Measurements from ENCODE around the gene EFNA1. TPM values are rescaled to one million over a fixed set of nuclear protein-coding genes. Genes with fewer than 3 reads are reported as not detected.

Gene EFNA1
- total and polyA plus RNA-seq, 2 of the 13 experiments (the other 11 are each of a cell fraction or from before 2014, with no cell fraction given) = 81.8 to 874 TPM

DNA sequence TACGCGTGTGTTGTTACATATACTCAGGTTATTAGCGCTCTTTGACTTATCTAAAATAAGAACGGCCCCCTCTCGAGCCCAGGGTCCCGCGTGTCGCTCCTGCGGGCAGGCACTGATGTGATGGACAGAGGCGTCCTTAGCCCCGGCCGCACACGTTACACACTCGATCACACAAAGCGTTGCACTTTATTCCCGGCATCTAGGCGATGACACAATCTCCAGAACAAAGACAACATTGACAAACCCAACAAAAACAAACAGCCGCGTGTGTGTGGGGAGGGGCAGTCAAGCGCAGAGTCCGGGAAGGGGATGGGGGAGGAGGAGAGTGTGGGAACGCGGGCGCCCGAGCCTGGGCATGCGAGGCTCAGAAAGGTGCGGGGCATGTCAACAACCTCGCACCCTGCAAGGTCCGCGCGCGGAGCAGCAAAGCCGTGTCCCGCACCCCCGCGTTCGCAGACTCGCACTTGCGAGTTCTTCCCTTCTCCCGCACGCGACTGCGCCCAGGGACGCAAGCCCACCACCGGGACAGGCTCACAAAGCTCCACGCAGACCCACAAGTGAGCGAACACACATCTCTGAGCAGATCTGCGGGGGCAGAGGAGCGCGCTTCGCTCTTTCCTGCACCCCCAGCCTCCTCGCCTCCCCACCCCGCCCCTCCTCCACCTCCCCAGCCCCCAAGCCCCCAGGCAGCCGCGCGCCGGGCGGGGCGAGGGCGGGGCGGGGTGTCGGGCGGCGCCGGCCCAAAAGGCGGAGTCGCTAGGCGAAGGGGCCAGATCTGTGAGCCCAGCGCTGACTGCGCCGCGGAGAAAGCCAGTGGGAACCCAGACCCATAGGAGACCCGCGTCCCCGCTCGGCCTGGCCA is at the start of gene EFNA1 (continued):
- TF ChIP-seq, protein P1, sequence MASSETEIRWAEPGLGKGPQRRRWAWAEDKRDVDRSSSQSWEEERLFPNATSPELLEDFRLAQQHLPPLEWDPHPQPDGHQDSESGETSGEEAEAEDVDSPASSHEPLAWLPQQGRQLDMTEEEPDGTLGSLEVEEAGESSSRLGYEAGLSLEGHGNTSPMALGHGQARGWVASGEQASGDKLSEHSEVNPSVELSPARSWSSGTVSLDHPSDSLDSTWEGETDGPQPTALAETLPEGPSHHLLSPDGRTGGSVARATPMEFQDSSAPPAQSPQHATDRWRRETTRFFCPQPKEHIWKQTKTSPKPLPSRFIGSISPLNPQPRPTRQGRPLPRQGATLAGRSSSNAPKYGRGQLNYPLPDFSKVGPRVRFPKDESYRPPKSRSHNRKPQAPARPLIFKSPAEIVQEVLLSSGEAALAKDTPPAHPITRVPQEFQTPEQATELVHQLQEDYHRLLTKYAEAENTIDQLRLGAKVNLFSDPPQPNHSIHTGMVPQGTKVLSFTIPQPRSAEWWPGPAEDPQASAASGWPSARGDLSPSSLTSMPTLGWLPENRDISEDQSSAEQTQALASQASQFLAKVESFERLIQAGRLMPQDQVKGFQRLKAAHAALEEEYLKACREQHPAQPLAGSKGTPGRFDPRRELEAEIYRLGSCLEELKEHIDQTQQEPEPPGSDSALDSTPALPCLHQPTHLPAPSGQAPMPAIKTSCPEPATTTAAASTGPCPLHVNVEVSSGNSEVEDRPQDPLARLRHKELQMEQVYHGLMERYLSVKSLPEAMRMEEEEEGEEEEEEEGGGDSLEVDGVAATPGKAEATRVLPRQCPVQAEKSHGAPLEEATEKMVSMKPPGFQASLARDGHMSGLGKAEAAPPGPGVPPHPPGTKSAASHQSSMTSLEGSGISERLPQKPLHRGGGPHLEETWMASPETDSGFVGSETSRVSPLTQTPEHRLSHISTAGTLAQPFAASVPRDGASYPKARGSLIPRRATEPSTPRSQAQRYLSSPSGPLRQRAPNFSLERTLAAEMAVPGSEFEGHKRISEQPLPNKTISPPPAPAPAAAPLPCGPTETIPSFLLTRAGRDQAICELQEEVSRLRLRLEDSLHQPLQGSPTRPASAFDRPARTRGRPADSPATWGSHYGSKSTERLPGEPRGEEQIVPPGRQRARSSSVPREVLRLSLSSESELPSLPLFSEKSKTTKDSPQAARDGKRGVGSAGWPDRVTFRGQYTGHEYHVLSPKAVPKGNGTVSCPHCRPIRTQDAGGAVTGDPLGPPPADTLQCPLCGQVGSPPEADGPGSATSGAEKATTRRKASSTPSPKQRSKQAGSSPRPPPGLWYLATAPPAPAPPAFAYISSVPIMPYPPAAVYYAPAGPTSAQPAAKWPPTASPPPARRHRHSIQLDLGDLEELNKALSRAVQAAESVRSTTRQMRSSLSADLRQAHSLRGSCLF (CRISPR knock-in tag; IDR thresholded peaks at IDR 0.05; ENCODE audit: borderline replicate concordance) = no peak
- TF ChIP-seq, protein P2, sequence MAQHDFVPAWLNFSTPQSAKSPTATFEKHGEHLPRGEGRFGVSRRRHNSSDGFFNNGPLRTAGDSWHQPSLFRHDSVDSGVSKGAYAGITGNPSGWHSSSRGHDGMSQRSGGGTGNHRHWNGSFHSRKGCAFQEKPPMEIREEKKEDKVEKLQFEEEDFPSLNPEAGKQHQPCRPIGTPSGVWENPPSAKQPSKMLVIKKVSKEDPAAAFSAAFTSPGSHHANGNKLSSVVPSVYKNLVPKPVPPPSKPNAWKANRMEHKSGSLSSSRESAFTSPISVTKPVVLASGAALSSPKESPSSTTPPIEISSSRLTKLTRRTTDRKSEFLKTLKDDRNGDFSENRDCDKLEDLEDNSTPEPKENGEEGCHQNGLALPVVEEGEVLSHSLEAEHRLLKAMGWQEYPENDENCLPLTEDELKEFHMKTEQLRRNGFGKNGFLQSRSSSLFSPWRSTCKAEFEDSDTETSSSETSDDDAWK (CRISPR knock-in tag; IDR thresholded peaks at IDR 0.05) = no peak
- TF ChIP-seq CAMTA2 (CRISPR knock-in tag; IDR thresholded peaks at IDR 0.05; ENCODE audit: borderline replicate concordance) (no peak), CEBPB (IDR thresholded peaks at IDR 0.05; ENCODE audit: borderline replicate concordance, low read depth, low read length) (peak; percentile 98), ZNF598 (CRISPR knock-in tag; IDR thresholded peaks at IDR 0.05; ENCODE audit: borderline replicate concordance) (no peak), ZNF17 (CRISPR knock-in tag; IDR thresholded peaks at IDR 0.05) (no peak), ZNF766 (CRISPR knock-in tag; IDR thresholded peaks at IDR 0.05; ENCODE audit: borderline replicate concordance) (peak; percentile 15; the same call in 1 of the 2 replicates), EHMT2 (IDR thresholded peaks at IDR 0.05; ENCODE audit: borderline replicate concordance, low read depth, low read length) (no peak), ZFP37 (CRISPR knock-in tag; IDR thresholded peaks at IDR 0.05; ENCODE audit: borderline replicate concordance) (peak; percentile 61; the same call in 1 of the 2 replicates), ZNF230 (CRISPR knock-in tag; IDR thresholded peaks at IDR 0.05) (peak; percentile 43; the same call in 1 of the 2 replicates), CBX2 (IDR thresholded peaks at IDR 0.05; ENCODE audit: low read depth, low read length) (no peak), CBX2 (CRISPR knock-in tag; IDR thresholded peaks at IDR 0.05; ENCODE audit: low read depth) (no peak), AGO1 (IDR thresholded peaks at IDR 0.05; ENCODE audit: low read depth, low read length, poor library complexity, severe bottlenecking) (peak; percentile 68), RNF2 (conservative IDR thresholded peaks at IDR 0.05; ENCODE audit: low read depth) (0 out of 2 replicates have a peak, but pooled peaks have one; percentile 67)
- TF ChIP-seq, protein P3, sequence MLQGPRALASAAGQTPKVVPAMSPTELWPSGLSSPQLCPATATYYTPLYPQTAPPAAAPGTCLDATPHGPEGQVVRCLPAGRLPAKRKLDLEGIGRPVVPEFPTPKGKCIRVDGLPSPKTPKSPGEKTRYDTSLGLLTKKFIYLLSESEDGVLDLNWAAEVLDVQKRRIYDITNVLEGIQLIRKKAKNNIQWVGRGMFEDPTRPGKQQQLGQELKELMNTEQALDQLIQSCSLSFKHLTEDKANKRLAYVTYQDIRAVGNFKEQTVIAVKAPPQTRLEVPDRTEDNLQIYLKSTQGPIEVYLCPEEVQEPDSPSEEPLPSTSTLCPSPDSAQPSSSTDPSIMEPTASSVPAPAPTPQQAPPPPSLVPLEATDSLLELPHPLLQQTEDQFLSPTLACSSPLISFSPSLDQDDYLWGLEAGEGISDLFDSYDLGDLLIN (CRISPR knock-in tag; IDR thresholded peaks at IDR 0.05; ENCODE audit: borderline replicate concordance) = no peak
- TF ChIP-seq, protein P4, sequence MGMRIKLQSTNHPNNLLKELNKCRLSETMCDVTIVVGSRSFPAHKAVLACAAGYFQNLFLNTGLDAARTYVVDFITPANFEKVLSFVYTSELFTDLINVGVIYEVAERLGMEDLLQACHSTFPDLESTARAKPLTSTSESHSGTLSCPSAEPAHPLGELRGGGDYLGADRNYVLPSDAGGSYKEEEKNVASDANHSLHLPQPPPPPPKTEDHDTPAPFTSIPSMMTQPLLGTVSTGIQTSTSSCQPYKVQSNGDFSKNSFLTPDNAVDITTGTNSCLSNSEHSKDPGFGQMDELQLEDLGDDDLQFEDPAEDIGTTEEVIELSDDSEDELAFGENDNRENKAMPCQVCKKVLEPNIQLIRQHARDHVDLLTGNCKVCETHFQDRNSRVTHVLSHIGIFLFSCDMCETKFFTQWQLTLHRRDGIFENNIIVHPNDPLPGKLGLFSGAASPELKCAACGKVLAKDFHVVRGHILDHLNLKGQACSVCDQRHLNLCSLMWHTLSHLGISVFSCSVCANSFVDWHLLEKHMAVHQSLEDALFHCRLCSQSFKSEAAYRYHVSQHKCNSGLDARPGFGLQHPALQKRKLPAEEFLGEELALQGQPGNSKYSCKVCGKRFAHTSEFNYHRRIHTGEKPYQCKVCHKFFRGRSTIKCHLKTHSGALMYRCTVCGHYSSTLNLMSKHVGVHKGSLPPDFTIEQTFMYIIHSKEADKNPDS (CRISPR knock-in tag; IDR thresholded peaks at IDR 0.05) = no peak
- TF ChIP-seq, protein P5, sequence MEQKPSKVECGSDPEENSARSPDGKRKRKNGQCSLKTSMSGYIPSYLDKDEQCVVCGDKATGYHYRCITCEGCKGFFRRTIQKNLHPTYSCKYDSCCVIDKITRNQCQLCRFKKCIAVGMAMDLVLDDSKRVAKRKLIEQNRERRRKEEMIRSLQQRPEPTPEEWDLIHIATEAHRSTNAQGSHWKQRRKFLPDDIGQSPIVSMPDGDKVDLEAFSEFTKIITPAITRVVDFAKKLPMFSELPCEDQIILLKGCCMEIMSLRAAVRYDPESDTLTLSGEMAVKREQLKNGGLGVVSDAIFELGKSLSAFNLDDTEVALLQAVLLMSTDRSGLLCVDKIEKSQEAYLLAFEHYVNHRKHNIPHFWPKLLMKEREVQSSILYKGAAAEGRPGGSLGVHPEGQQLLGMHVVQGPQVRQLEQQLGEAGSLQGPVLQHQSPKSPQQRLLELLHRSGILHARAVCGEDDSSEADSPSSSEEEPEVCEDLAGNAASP (CRISPR knock-in tag; IDR thresholded peaks at IDR 0.05; ENCODE audit: borderline replicate concordance) = peak; percentile 91

Measured in HepG2 (cell line).